GM21360 (cell line): ENCODE measurements around the gene CNOT1.
"Not testable (repeated sequence)": the region's sequence is repeated elsewhere in the genome, so short reads cannot be mapped to it uniquely, and the experiment has no call there.

ENCODE experiments used
- ATAC-seq: cut with Tn5 transposase; IDR thresholded peaks from one replicate; pipeline ENCODE4 v1.9.1; 2021; ENCODE audit warnings: mild to moderate bottlenecking, moderate library complexity; ENCODE audit not compliant: unreplicated experiment

CNOT1 gene

GRCh38 chr16:58638148-58639036, 8.8 kb upstream of the CNOT1 start:
- ATAC-seq = no peak

- ATAC-seq = not testable (repeated sequence)
Measured at GRCh38 chr16:58637021-58637420, 7.4 kb upstream of the CNOT1 start.

GRCh38 chr16:58636466-58636865, 6.8 kb upstream of the CNOT1 start:
- ATAC-seq = no peak

- no peak for ATAC-seq
Measured at GRCh38 chr16:58635502-58635901, 5.9 kb upstream of the CNOT1 start.

- no peak for ATAC-seq
Measured at GRCh38 chr16:58634265-58634802, 4.7 kb upstream of the CNOT1 start.

GRCh38 chr16:58628845-58629732, 537 bp downstream of the CNOT1 start:
- ATAC-seq = no peak

- no peak for ATAC-seq
Measured at GRCh38 chr16:58624209-58624608, 5.4 kb downstream of the CNOT1 start.

- ATAC-seq = no peak
Measured at GRCh38 chr16:58620396-58620795, 9.2 kb downstream of the CNOT1 start.

GRCh38 chr16:58615280-58615679, 14.3 kb downstream of the CNOT1 start:
- ATAC-seq = no peak

- ATAC-seq = no peak
Measured at GRCh38 chr16:58614860-58615259, 14.8 kb downstream of the CNOT1 start.

GRCh38 chr16:58614212-58614611, 15.4 kb downstream of the CNOT1 start:
- no peak for ATAC-seq

- ATAC-seq = not testable (repeated sequence)
Measured at GRCh38 chr16:58612965-58613364, 16.7 kb downstream of the CNOT1 start.

GRCh38 chr16:58608601-58609136, 21.0 kb downstream of the CNOT1 start:
- ATAC-seq = no peak

GRCh38 chr16:58605562-58605961, 24.1 kb downstream of the CNOT1 start:
- no peak for ATAC-seq

- no peak for ATAC-seq
Measured at GRCh38 chr16:58591083-58591482, 38.5 kb downstream of the CNOT1 start.

GRCh38 chr16:58589326-58589905, 40.2 kb downstream of the CNOT1 start:
- ATAC-seq = no peak

- ATAC-seq = no peak
Measured at GRCh38 chr16:58588406-58588805, 41.2 kb downstream of the CNOT1 start.

- no peak for ATAC-seq
Measured at GRCh38 chr16:58586340-58587030, 43.1 kb downstream of the CNOT1 start.

GRCh38 chr16:58584831-58585505, 44.7 kb downstream of the CNOT1 start:
- no peak for ATAC-seq
